Inferior parietal cortex (tissue), 1 donor: ENCODE results near the gene BTBD19.
"Not testable (repeated sequence)": the region's sequence is repeated elsewhere in the genome, so short reads cannot be mapped to it uniquely, and the experiment has no call there.

ENCODE experiments used
- DNase-seq: peaks from one replicate; pipeline ENCODE4 v3.0.0-alpha.2; 2016; ENCODE audit errors: extremely low spot score

BTBD19 gene

DNA sequence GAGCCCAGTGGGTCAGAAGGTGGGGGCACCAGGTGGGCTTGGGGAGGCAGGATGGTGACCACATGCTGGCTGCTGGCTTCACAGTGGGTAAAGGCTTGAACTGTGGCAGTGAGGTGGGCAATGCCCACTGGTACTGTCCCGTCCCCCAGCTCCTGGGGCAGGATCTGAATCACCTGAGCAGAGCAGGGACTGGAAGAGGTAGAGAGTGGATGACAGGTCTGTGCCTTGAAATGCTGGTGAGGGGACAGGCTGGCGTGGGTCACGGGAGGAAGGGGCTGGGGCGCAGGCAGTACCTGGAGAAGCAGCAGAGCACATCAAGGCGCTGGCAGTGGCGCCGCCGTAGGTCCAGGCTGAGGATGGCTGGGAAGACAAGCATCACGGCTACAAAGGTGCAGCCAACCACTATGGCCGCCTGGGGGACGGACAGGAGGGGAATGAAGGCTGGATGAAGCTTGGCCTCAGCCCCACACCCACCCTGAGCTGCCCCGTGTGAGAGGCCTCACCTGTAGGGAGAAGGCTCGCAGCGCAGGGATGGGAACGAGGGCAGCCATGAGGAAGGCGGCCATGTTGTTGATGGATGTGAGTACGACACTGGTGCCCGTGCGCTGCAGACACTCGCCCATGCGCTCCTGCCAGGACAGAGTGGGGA is 19.8 kb downstream of the BTBD19 start:
- DNase-seq: no peak

DNA sequence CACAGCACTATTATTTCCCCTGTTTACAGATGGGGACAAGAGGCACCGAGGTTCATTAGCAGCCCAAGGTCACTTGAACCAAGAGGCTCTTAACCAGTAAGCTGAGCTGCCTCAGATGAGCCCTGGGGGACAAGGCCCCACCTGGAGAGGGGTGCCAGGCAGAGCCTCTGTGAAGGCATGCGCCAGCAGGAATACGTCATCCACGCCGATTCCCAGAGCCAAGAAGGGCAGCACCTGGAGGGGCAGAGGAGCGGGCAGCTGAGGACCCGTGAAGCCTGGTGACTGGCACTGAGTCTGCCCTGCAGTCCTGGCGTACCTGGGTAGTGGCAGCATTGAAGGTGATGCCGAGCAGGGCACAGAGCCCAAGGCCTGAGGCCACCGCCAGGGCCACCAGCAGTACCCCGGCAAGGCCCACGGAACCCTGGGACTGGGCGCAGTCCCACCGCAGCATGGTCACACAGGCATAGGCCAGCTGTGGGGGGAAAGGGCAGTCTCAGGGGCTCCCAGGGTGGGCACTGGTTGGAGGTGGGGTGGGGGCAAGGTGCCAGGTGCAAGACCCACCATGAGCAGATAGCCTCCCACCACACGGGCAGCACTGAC is 20.6 kb downstream of the BTBD19 start:
- DNase-seq: no peak

DNA sequence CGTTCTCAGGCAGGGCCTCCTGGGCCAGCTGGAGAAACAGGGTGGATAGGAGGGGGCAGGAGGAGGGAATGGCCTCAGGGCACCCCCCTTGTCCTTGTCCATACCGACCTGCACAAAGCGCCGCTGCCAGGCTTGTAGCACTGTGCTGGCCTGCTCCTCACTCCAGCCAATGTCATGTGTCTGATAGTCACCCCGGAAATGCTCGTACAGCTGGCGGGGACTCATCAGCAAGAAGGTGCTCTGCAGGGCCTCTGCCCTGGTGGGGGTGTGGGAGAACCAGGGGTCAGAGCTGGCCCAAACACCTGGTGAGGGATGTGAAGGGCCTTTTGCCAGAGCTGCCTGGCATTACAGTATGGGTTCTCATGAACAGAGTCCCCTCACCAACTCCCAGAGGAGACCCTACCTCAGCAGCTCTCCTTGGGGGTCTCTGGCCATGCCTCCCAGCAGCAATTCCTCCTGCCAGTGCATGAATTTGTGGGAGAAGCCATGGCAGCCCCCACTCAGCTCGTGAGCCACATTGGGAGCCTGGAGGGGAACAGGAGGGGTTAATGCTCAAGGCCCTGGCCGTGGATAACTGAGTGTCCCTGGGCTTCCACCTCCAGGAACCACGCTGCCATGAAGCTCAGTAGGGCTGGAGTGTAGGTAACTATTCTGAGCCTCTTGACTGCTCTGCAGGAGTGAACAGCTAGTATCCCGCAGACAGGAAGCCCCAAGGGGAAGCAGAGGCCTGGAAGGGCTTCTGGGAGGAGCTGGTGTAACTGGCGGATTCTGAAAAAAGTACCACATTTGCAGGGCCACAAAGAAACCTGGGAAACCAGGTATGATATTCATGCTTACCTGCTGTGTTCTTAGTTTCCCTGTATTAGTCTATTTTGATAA is 21.4 kb downstream of the BTBD19 start:
- DNase-seq: no peak

DNA sequence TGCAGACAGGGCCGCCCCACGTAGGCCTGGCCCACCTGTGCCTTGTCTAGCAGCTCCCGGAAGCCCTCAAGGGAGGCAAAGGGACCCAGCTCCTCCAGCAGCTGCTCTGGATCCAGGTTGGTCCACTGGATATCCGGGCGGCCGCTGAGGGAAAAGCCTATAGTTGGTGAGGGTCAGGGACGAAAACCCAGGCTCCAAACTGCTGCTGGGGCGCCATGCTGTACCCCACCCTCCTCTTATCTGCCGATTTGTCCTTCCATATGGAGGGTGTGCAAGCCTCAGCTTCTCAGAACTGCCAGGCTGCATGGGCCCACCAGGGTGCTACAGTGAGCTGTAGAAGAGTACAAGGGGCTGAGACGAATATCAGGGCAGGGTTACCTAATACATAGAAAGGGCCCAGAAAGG is 22.6 kb downstream of the BTBD19 start:
- DNase-seq: no peak

DNA sequence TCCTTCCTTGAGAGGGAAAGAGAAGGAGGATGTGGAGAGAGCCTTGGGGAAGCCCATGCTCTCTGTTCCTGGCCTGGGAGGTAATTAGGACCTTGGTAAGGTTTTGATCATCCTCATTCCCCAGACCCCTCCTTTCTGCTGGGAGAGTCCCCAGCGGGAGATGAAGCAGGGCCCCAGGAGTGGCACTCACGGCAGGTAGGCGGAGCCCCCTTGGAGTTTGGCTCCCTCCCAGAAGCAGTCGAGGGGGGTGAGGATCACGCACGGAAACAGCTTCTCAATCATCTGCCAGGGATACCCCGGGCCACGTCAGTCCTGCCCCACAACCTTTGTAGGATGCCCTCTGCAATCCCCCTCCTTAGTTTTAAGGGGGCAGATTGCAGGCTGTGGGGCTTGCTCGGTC is 23.2 kb downstream of the BTBD19 start:
- no peak for DNase-seq

DNA sequence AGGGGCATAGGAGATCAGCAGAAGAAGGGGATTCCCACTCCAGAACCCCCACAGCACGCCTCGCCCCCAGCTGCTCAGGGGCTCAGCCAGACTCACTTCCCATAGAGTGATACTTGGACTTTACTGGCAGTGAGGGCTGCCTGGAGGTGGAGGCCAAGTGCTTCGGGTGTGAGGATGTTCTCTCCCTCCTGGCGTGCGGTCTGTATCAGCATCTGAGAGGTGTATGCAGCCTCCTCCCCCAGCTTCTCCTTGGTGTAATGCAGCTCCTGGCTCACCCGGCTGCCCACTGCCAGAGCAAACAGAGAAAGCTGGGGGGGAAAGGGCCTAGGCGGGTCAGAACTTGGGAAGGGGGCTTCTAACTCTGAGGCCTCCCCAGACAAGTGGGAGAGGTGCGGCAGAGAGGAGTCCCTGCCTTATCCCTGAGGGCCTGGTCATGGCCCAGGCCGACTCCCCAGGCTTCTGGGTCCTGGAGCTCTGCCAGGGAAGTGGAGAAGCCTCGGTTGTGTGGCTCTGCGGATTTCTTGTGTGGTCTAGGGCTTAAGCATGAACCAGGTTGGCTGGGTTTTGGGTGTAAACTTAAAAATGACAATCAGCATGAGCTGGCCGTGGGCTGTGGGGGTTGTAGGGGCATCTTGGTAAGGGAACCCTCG is 23.9 kb downstream of the BTBD19 start:
- DNase-seq: no peak

DNA sequence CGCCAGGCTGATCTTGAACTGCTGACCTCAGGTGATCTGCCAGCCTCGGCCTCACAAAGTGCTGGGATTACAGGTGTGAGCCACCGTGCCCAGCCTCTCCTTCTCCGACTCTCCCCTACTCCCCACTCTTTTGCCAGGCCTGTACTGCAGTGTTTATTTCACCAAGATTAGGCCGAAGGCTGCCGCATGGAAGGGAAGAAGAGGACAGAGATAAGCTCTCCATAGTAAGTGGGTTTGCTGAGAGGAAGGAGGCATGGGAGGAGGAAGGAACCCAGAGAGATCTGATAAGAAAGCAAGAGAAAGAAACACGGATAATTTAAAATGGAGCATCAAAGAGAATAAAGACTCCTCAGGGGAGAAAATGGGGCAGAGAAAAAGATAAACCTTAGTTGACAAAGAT is 26.0 kb downstream of the BTBD19 start:
- no peak for DNase-seq

DNA sequence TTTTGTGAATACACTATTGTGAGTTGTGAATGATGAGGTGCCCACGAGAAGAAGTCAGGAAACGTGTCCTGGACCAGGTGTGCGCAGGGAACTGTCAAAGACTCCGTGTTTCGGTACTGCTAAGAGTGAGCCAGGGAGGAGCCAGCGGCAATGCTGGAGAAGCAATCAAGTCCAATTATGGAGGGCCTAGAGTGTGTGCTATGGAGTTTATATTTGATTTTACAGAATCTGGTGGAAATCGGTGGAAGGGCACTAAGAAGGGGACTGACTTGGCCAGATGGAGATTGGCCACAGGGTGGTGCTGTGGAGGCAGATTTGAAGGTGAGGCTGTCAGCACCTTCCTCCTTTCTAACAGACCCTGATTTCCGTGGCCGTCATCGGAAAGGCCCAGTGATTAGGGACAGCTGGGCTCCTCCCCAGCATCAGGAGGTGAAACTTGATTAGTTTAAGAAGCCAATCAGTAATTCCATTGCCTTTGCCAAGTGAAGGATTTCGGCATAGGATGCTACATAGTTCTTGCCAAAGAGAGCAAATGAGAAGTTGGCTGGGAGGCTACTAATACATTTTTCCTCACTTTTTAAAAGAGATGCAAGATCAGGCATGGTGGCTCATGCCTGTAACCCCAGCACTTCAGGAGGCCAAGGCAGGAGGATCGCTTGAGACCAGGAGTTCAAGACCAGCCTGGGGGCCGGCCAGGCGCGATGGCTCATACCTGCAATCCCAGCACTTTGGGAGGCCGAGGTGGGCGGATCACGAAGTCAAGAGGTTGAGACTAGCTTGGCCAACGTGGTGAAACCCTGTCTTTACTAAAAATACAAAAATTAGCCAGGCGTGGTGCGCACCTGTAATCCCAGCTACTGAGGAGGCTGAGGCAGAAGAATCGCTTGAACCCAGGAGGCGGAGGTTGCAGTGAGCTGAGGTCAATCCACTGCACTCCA is 27.7 kb downstream of the BTBD19 start:
- peak; percentile 87 for DNase-seq

DNA sequence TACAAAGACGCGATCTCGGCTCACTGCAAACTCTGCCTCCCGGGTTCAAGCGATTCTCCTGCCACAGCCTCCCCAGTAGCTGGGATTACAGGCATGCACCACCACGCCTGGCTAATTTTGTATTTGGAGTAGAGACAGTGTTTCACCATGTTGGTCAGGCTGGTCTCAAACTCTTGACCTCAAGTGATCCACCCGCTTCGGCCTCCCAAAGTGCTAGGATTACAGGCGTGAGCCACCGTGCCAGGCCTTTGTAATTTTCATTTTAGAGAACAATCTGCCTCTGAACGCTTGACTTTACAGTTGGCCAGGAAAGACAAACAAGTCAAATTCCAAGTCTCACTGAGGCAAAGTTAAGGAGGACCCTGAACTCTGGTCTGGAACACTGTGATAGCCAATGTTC is 30.0 kb downstream of the BTBD19 start:
- DNase-seq: not testable (repeated sequence)

DNA sequence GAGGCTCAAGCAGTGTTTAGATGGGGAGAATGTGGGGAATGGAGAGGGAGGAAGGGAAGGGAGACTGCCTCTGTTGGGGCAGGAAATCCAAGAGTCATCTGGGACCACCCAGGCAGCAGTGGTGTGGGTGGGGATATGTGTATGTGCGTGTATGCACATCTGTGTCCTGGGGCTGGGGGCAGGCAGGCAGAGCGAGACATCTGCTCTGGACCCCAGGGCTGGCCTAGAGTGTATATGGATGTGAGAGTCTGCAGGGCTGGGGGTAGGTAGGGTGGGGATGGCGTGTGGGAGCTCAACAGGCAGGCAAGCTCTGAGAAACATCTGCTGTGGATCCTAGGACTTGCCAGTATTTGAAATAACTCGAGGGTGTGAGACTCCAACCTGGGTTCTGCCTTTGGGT is 31.3 kb downstream of the BTBD19 start:
- DNase-seq: no peak

DNA sequence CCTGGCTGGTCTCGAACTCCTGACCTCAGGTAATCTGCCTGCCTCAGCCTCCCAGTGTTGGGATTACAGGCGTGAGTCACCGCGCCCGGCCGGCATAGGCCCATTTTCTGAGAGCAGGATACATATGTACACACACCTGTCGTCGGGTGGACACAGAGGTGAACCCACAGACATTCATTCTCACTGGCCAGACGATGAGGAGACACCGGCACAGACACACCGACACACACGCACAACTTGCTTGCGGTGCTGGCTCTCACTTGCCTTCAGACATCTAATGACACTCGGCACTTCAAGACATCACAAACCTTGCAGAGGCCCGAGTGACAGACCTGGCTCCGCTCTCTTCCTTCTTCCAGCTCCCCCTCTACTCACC is 34.2 kb downstream of the BTBD19 start:
- no peak for DNase-seq

DNA sequence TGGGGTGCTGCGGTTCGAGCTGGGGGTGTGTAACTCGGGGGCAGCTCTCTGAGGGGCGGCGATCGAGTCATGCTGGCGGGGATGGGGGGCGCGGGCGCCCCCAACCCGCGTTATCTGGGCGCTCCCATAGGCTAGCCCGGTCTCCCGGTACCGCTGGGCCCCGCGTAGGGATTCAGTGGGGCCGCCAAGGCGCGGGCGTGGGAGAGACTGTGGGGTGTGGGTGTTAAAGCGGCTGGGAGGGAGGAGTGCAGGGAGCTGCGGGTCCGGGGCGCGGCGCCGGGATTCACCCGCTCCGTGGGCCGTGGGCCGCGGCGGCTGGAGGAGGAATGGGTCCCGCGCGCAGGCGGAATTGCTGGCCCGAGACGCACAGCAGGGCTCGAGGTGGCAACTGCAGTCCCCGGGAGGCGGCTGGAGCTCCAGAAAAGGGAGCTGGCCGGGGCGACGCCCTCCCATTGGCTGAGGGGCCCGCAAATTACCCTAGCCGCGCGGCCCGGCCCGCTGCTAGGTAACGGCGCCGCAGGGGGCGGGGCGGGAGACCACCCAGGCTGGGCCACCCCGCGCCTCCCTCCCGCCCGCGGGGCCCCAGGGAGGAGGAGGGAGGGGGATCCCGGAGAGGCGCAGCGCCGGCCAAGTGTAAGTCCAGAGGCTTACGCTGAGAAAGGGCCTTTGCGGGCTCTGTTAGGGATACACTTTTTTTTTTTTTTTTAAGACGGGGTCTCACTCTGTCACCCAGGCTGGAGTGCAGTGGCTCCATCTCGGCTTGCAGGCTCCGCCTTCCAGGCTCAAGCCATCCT is 34.7 kb downstream of the BTBD19 start, which contains the start of gene PTCH2:
Gene PTCH2, minus strand, starts transcription at position 392 of the 794 bp plus-strand sequence. Its CDS starts 321 bp downstream, at position 71.
- DNase-seq: no peak

DNA sequence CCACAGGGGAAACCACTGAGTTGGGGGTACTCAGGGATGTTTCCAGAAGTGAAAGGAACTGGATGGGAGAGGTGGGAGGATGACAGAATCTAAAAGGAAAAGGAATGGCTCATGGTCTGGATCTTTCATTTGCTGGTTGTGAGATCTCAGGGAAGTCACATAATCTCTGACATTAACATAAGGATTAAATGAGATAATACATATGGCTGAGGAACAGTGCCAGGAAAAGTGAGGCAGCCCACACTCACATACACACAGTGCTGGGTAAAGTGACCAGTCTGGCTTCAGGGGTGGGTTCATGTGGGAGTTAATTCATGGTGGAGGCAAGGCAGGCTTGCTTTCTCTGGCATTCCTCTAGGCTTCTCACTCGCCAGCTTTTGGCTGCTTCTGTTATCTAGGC is 38.7 kb downstream of the BTBD19 start:
- DNase-seq: no peak

DNA sequence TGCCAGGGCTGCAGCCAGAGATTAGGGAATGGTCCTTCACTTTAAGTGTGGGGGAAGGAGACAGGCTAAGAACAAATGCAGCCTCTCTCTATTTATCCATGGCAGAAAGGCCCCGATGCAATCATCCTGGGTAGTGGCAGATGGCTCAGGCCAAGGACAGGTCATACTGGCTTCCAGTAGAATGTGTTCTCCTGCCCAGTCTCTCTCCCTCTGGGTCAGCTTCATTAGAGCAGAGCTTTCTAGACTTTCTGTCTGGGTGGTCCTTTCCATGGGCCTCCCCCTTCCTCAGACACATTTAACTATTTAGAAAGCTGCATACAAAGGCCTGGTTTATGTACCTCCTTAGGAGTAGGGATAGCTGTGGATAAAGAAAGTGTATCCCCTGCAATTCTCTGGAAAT is 39.5 kb downstream of the BTBD19 start:
- no peak for DNase-seq

DNA sequence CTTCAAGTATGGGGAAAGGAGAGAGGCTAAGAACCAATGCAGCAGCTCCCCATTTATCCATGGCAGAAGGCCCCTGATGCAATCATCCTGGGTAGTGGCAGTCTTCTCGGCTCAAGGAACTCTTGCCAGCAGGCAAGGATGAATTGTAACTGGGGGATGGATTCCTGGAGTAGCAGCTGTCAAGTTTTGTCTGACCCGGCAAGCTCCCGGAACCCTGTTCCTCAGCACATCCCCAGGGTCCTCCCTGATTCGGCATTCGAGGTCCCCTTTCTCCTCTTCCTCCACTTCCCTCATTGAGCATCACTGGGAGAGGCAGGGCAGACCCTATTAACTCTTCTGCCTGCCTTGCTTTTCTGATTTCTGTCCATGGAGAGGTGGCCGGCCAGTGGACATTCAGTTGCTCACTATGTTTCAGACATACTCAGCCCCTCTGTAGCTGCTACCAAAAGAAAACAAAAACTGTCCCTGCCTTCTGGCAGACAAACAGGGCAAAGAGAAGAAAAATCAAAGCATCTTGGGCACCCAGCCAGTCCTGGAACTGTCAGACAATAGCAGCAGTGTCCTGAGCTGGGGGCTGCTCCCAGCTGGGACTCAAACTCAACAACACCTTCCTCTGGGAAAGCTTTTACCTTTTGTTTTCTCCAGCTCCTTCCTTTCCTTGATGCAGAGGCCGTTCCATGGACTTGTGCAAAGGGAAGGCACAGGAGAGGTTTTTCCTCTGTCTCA is 40.3 kb downstream of the BTBD19 start:
- DNase-seq: peak; percentile 31

DNA sequence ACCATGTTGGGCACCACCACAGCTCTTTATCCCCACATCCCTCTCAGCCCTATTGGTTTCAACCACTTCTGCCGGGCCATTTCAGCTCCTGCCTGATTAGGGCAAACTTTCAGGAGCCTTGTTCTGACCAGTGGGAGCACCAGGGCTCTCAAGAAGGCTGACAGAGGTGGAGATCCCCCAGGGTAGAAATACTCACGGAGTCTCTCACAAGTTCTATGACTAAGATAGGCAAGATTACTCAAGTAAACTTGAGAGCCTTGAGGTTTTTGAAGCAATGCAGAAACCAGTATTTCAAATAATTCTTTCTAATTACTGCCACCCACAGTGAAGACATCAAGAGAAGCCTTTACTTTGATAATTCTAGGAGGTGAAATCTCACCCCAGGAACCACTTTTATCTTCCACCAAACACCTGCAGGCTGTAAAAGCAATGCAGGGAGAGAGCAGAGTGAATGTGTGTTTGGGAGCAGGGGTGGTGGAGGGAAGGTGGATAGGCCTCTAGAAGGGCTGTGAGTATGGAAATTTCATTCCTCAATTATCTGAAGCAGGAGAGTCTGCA is 41.3 kb downstream of the BTBD19 start:
- DNase-seq: no peak

DNA sequence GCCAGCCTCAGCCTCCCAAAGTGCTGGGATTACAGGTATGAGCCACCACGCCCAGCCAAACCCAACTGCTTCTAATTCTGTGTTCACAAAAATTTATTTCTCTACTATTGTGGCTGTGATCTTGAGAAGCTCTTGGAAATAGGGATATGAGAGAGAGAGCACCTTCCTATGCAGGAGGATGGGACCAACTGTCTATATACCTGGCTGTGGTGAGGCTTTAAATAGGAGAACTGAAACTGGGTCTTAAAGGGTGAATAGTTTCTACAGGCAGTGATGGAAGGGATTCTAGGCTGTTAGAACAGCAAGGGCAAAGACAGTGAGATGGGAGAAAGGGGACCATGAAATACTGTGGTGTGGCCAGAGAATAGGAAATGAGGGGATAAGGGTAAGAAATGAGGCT is 43.0 kb downstream of the BTBD19 start:
- DNase-seq: no peak

DNA sequence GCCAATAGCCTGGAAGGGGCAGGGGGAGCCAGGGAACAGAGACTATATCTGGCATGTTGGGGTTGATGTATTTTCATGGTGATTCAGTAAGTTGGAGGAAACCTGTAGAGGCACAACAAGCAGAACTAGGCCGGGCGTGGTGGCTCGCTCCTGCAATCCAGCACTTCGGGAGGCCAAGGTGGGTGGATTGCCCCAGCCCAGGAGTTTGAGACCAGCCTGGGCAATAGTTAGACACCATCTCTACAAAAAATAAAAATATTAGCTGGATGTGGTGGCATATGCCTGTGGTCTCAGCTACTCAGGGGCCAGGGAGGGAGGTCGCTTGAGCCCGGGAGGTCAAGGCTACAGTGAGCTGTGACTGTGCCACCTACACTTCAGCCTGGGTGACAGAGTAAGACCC is 44.9 kb downstream of the BTBD19 start:
- no peak for DNase-seq

DNA sequence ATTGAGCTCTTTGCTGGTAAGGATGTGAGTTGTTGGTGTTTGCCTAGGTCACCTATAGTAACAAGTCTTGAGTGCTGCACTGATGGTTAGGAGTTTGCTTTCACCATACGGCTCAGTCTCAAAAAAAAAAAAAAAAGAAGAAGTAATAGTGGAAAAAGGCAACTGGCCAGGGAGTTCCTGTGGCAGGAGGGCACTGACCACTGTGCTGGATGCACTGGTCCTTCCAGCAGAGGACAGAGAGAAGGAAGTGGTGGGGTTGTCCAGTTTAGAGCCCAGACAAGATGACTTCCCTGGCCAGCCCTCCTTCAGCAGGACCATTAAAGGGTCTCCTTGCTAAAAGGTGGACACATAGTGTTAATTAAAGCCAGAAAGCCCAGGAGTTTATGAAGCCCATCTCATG is 46.6 kb downstream of the BTBD19 start:
- no peak for DNase-seq
